Stimulated activated memory B cell treated with anti-CD40 and anti-IgM and Interleukin-4, amounts not matched to agents 10 μg/mL and 1 μg/mL and 100 μg/mL, for 72 hours (primary cell): ENCODE data around the gene NT5DC2.
A peak's percentile ranks its signal among the peaks of the same experiment; 100 is the strongest.

Experiments
- ATAC-seq: fragments of 150-1000 bp; cut with Tn5 transposase; 2 replicates; pipeline ENCODE4 v1.10.0; 2021
- H3K27ac Mint-ChIP-seq: one replicate; pipeline ENCODE4 v1.8.0; 2022; ENCODE audit warnings: mild to moderate bottlenecking, mixed read lengths
- H3K27me3 Mint-ChIP-seq: one replicate; pipeline ENCODE4 v1.8.0; 2022; ENCODE audit warnings: mixed read lengths
- H3K36me3 Mint-ChIP-seq: one replicate; pipeline ENCODE4 v1.8.0; 2022; ENCODE audit warnings: mixed read lengths
- H3K4me1 Mint-ChIP-seq: one replicate; pipeline ENCODE4 v1.8.0; 2022; ENCODE audit warnings: mixed read lengths
- H3K4me3 Mint-ChIP-seq: one replicate; pipeline ENCODE4 v1.8.0; 2022; ENCODE audit warnings: mild to moderate bottlenecking, moderate library complexity, mixed read lengths
- H3K9me3 Mint-ChIP-seq: one replicate; pipeline ENCODE4 v1.8.0; 2022; ENCODE audit warnings: mixed read lengths

NT5DC2 gene

DNA sequence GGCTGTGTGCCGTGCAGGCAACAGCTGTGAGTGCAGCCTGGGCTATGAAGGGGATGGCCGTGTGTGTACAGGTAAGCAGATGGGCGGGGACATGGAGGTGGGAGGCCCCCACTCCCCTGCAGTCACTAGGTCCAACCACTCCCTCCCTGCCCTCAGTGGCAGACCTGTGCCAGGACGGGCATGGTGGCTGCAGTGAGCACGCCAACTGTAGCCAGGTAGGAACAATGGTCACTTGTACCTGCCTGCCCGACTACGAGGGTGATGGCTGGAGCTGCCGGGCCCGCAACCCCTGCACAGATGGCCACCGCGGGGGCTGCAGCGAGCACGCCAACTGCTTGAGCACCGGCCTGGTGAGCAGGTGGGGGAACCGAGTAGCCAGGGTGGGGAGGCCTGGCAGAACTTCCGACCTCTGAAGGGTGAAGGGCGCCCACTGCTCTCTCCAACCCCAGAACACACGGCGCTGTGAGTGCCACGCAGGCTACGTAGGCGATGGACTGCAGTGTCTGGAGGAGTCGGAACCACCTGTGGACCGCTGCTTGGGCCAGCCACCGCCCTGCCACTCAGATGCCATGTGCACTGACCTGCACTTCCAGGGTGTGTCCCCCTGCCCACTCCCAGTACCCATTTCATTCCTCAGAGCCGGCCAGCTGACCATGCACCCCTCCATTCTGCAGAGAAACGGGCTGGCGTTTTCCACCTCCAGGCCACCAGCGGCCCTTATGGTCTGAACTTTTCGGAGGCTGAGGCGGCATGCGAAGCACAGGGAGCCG is 11.6 kb downstream of the NT5DC2 start:
- Mint-ChIP-seq H3K9me3 (no peaks in the 10 kb centered on the region), H3K27me3 (peaks cover under 1% of the 10 kb centered on the region), H3K36me3 (no peaks in the 10 kb centered on the region), H3K4me3 (no peak overlapping the region), H3K4me1 (no peaks in the 10 kb centered on the region), H3K27ac (no peak overlapping the region)
- ATAC-seq, result no peak

DNA sequence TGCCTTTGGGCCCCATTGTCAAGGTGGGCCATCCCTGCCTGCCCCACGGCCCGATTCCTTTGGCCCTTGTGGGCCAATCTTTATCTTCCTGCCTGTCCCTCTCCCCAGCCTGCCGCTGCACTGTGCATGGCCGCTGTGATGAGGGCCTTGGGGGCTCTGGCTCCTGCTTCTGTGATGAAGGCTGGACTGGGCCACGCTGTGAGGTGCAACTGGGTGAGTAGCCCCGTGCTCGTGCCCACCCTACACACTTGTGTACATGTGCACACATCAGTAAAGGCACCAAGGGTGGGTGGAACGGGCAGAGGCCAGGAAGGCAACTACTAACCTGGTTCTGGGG is 12.2 kb downstream of the NT5DC2 start:
- Mint-ChIP-seq H3K4me3 (no peak overlapping the region), H3K4me1 (no peaks in the 10 kb centered on the region), H3K27ac (no peak overlapping the region), H3K9me3 (no peaks in the 10 kb centered on the region), H3K27me3 (peaks cover 7% of the 10 kb centered on the region), H3K36me3 (no peaks in the 10 kb centered on the region)
- no peak for ATAC-seq

- no peak for ATAC-seq
- Mint-ChIP-seq H3K4me1 (no peaks in the 10 kb centered on the region), H3K4me3 (no peak overlapping the region), H3K27ac (no peak overlapping the region), H3K9me3 (no peaks in the 10 kb centered on the region), H3K27me3 (peaks cover 8% of the 10 kb centered on the region), H3K36me3 (no peaks in the 10 kb centered on the region)
Observed at GRCh38 chr3:52520716-52521487, 12.8 kb downstream of the NT5DC2 start.

GRCh38 chr3:52520141-52520667 is 13.5 kb downstream of the NT5DC2 start:
- no peaks in the 10 kb centered on the region for H3K4me1 Mint-ChIP-seq
- no peaks in the 10 kb centered on the region for H3K36me3 Mint-ChIP-seq
- H3K4me3 Mint-ChIP-seq, result no peak overlapping the region
- H3K27ac Mint-ChIP-seq, result no peak overlapping the region
- H3K9me3 Mint-ChIP-seq, result no peaks in the 10 kb centered on the region
- peaks cover 8% of the 10 kb centered on the region for H3K27me3 Mint-ChIP-seq
- ATAC-seq, result no peak

DNA sequence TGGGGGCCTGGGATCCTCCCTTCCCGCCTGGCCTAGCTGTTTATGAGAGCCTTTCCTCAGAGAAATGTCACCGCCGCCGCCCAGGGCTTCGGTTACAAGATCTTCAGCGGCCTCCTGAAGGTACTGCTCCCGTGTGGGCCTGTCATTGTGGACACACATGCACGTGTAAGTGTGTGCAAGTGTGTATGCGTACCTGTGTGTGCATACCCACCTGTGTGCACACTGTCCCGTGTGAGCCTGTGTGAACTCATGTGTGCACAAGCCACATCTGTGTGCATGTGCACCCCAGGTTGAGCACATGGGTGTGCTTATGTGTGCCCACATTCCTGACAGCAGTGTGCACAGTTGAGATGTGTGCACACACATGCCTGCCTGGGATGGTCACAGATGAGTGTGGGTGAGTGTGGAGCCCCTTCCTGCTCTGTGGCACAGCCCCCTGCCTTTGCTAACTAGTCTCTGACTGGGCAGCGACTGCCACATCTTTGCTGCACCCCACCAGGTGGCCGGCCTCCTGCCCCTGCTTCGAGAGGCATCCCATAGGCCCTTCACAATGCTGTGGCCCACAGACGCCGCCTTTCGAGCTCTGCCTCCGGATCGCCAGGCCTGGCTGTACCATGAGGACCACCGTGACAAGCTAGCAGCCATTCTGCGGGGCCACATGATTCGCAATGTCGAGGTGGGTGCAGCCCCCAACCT is 14.1 kb downstream of the NT5DC2 start:
- H3K4me3 Mint-ChIP-seq, result no peak overlapping the region
- no peaks in the 10 kb centered on the region for H3K9me3 Mint-ChIP-seq
- no peaks in the 10 kb centered on the region for H3K36me3 Mint-ChIP-seq
- no peak for ATAC-seq
- peaks cover 8% of the 10 kb centered on the region for H3K27me3 Mint-ChIP-seq
- no peak overlapping the region for H3K27ac Mint-ChIP-seq
- H3K4me1 Mint-ChIP-seq, result no peaks in the 10 kb centered on the region

- H3K27ac Mint-ChIP-seq, result no peak overlapping the region
- H3K36me3 Mint-ChIP-seq, result no peaks in the 10 kb centered on the region
- H3K4me1 Mint-ChIP-seq, result no peaks in the 10 kb centered on the region
- ATAC-seq, result peak; percentile 10
- no peaks in the 10 kb centered on the region for H3K9me3 Mint-ChIP-seq
- peaks cover 9% of the 10 kb centered on the region for H3K27me3 Mint-ChIP-seq
- H3K4me3 Mint-ChIP-seq, result no peak overlapping the region
Observed at GRCh38 chr3:52518723-52519444, 14.8 kb downstream of the NT5DC2 start.

- no peak for ATAC-seq
- Mint-ChIP-seq H3K36me3 (no peaks in the 10 kb centered on the region), H3K27ac (no peak overlapping the region), H3K4me3 (no peak overlapping the region), H3K4me1 (no peaks in the 10 kb centered on the region), H3K27me3 (peaks cover 17% of the 10 kb centered on the region), H3K9me3 (no peaks in the 10 kb centered on the region)
Observed at GRCh38 chr3:52517796-52518722, 15.6 kb downstream of the NT5DC2 start.

DNA sequence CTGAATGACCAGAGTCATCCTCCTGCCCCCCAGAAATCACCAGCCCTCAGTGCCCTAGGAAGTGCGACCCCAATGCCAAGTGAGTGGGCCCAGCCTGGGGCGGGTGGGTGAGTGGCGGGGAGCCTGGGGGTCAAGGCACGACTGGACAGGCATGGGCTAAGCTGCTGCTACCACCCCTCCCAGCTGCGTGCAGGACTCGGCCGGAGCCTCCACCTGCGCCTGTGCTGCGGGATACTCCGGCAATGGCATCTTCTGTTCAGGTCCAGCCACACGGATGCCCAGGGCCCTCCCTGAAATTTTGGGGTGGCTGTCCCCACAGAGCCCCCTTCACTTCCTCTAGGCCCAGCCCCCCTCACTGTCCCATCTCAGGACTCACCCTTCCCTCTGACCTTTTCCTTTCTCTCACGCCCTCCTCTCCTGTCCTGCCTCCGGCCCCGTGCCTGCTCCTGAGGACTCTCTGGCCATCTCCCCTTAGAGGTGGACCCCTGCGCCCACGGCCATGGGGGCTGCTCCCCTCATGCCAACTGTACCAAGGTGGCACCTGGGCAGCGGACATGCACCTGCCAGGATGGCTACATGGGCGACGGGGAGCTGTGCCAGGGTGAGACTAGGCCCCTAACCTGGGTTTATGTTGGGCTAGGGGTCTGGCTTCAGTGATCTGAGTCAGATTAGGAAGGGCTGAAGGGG is 17.0 kb downstream of the NT5DC2 start:
- Mint-ChIP-seq H3K9me3 (no peaks in the 10 kb centered on the region), H3K27me3 (peaks cover 23% of the 10 kb centered on the region), H3K36me3 (no peaks in the 10 kb centered on the region), H3K4me1 (no peaks in the 10 kb centered on the region), H3K4me3 (no peak overlapping the region), H3K27ac (no peak overlapping the region)
- no peak for ATAC-seq

- no peaks in the 10 kb centered on the region for H3K9me3 Mint-ChIP-seq
- H3K27ac Mint-ChIP-seq, result no peak overlapping the region
- ATAC-seq, result no peak
- H3K36me3 Mint-ChIP-seq, result no peaks in the 10 kb centered on the region
- H3K27me3 Mint-ChIP-seq, result peaks cover 23% of the 10 kb centered on the region
- H3K4me3 Mint-ChIP-seq, result no peak overlapping the region
- no peaks in the 10 kb centered on the region for H3K4me1 Mint-ChIP-seq
Observed at GRCh38 chr3:52515192-52515591, 18.5 kb downstream of the NT5DC2 start.

- Mint-ChIP-seq H3K4me3 (no peak overlapping the region), H3K27ac (no peak overlapping the region), H3K27me3 (peaks cover 23% of the 10 kb centered on the region), H3K36me3 (no peaks in the 10 kb centered on the region), H3K4me1 (no peaks in the 10 kb centered on the region), H3K9me3 (no peaks in the 10 kb centered on the region)
- ATAC-seq, result no peak
Observed at GRCh38 chr3:52514576-52514975, 19.1 kb downstream of the NT5DC2 start.

DNA sequence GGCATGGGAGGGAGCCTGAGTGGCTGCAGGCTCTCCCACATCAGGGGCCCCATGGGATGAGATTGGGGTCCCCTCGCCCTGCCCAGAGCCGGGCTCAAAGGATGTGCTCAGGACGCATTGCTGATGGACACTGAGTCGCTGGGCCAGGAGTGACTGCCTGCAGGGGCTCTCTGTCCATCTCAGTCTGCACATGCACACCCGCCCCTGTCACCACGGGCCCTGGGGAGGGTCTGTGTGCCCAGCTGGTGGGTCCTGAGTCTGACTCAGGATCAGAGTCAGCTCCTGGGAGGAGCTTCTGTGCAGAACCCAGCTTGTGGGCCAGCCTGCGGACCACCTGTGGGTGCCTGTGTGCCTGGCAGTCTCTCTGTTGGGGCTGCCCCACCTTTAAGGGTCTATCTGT is 20.4 kb downstream of the NT5DC2 start:
- Mint-ChIP-seq H3K4me3 (no peak overlapping the region), H3K36me3 (no peaks in the 10 kb centered on the region), H3K27ac (no peak overlapping the region), H3K27me3 (peaks cover 23% of the 10 kb centered on the region), H3K9me3 (no peaks in the 10 kb centered on the region), H3K4me1 (no peaks in the 10 kb centered on the region)
- ATAC-seq, result no peak

- Mint-ChIP-seq H3K9me3 (no peaks in the 10 kb centered on the region), H3K4me1 (no peaks in the 10 kb centered on the region), H3K4me3 (no peak overlapping the region), H3K27ac (no peak overlapping the region), H3K27me3 (peaks cover 23% of the 10 kb centered on the region), H3K36me3 (no peaks in the 10 kb centered on the region)
- ATAC-seq, result no peak
Observed at GRCh38 chr3:52512727-52513126, 20.9 kb downstream of the NT5DC2 start.

GRCh38 chr3:52512105-52512504 is 21.6 kb downstream of the NT5DC2 start:
- Mint-ChIP-seq H3K4me3 (no peak overlapping the region), H3K9me3 (no peaks in the 10 kb centered on the region), H3K27me3 (peaks cover 22% of the 10 kb centered on the region), H3K27ac (no peak overlapping the region), H3K4me1 (no peaks in the 10 kb centered on the region), H3K36me3 (no peaks in the 10 kb centered on the region)
- ATAC-seq, result no peak

DNA sequence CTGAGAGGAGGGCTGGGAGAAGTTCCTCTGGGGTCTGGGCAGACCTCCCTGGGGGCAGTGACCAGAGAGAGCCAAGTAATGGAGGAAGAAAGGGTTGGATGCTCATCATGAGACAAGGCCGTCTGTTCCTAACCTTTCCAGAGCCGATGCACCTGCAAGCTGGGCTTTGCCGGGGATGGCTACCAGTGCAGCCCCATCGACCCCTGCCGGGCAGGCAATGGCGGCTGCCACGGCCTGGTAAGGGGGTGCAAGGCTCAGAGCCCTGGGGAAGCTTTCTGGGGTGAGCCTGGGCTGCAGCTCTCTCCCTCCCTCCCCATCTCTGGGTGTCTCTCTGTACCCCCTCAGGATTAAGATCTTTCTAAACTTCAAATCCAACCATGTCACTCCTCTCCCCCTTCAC is 22.1 kb downstream of the NT5DC2 start:
- H3K9me3 Mint-ChIP-seq, result no peaks in the 10 kb centered on the region
- ATAC-seq, result no peak
- no peak overlapping the region for H3K27ac Mint-ChIP-seq
- peaks cover 16% of the 10 kb centered on the region for H3K27me3 Mint-ChIP-seq
- no peak overlapping the region for H3K4me3 Mint-ChIP-seq
- no peaks in the 10 kb centered on the region for H3K4me1 Mint-ChIP-seq
- no peaks in the 10 kb centered on the region for H3K36me3 Mint-ChIP-seq
